Fibroblast of skin of right quadriceps (primary cell): ENCODE data around the gene ZBTB46.
A peak's percentile ranks its signal among the peaks of the same experiment; 100 is the strongest.

ENCODE experiments used
- DNase-seq: peaks from one replicate; pipeline ENCODE4 v3.0.0-alpha.2; 2013

Gene ZBTB46

GRCh38 chr20:63702036-63702665 is 128.9 kb downstream of the ZBTB46 start:
- DNase-seq = no peak

GRCh38 chr20:63701329-63702035 is 129.6 kb downstream of the ZBTB46 start:
- no peak for DNase-seq

GRCh38 chr20:63701051-63701328 is 130.1 kb downstream of the ZBTB46 start:
- DNase-seq = no peak

- DNase-seq = no peak
Observed at GRCh38 chr20:63700199-63701050, 130.6 kb downstream of the ZBTB46 start.

GRCh38 chr20:63699466-63700198 is 131.4 kb downstream of the ZBTB46 start:
- no peak for DNase-seq

- DNase-seq = peak; percentile 88
Observed at GRCh38 chr20:63698739-63699465, 132.2 kb downstream of the ZBTB46 start.

- no peak for DNase-seq
Observed at GRCh38 chr20:63697868-63698545, 133.1 kb downstream of the ZBTB46 start.

GRCh38 chr20:63697357-63697867 is 133.7 kb downstream of the ZBTB46 start:
- no peak for DNase-seq

- DNase-seq = no peak
Observed at GRCh38 chr20:63696628-63697356, 134.3 kb downstream of the ZBTB46 start, which contains the start of gene TNFRSF6B. TSS of gene TNFRSF6B (plus strand) at chr20:63696652. CDS start at chr20:63696768, 116 bp downstream.

- peak; percentile 28 for DNase-seq
Observed at GRCh38 chr20:63696306-63696627, 134.8 kb downstream of the ZBTB46 start.

- no peak for DNase-seq
Observed at GRCh38 chr20:63695424-63696305, 135.4 kb downstream of the ZBTB46 start.

GRCh38 chr20:63694584-63695423 is 136.3 kb downstream of the ZBTB46 start:
- no peak for DNase-seq

- no peak for DNase-seq
Observed at GRCh38 chr20:63693733-63694583, 137.1 kb downstream of the ZBTB46 start.
